HepG2 (cell line): Measurements from ENCODE around the gene AFF1. TPM values are rescaled to one million over a fixed set of nuclear protein-coding genes. Genes with fewer than 3 reads are reported as not detected.

ENCODE experiments used
- ASH2L ChIP-seq: fragments of 300-600, 200-600 bp; sonication (generic); IDR thresholded peaks from 2 replicates; pipeline ENCODE4 v1.7.0; 2017; ENCODE audit warnings: low read depth, mild to moderate bottlenecking, moderate library complexity, mixed read lengths, low read length; ENCODE audit not compliant: insufficient read length
- ATRX ChIP-seq: sonication (generic); formaldehyde crosslinking; IDR thresholded peaks from 2 replicates; pipeline ENCODE4 v1.4.0; 2020; ENCODE audit warnings: missing genetic modification reagents, borderline replicate concordance
- CENPX ChIP-seq: sonication (generic); formaldehyde crosslinking; IDR thresholded peaks from 2 replicates; pipeline ENCODE4 v1.9.0; 2021; ENCODE audit warnings: mild to moderate bottlenecking, missing genetic modification reagents, moderate library complexity
- HDAC1 ChIP-seq: sonication (generic); formaldehyde crosslinking; IDR thresholded peaks from 2 replicates; pipeline ENCODE4 v1.5.1; 2020; ENCODE audit warnings: mild to moderate bottlenecking, missing genetic modification reagents
- HDAC6 ChIP-seq: fragments of 200-600 bp; sonication (generic); IDR thresholded peaks from 2 replicates; pipeline ENCODE4 v1.7.0; 2017; ENCODE audit warnings: mild to moderate bottlenecking, antibody characterized with exemption, low read length, low read depth
- KAT2B ChIP-seq: fragments of 150-350 bp; IDR thresholded peaks from 2 replicates; pipeline ENCODE4 v1.6.1; 2014; ENCODE audit warnings: low read depth, low read length, borderline replicate concordance
- MXI1 ChIP-seq: IDR thresholded peaks from 3 replicates; pipeline ENCODE4 v1.6.1; 2012; ENCODE audit warnings: low read depth, low read length, inconsistent platforms, borderline replicate concordance
- NFIC ChIP-seq: IDR thresholded peaks from 2 replicates; pipeline ENCODE4 v1.6.1; 2012; ENCODE audit warnings: mild to moderate bottlenecking, low read length, inconsistent platforms
- NFKB2 ChIP-seq: sonication (generic); formaldehyde crosslinking; IDR thresholded peaks from 2 replicates; pipeline ENCODE4 v1.4.0; 2020; ENCODE audit warnings: missing genetic modification reagents, borderline replicate concordance
- NR2F6 ChIP-seq, 2 experiments: IDR thresholded peaks; 2 replicates each; pipeline ENCODE4 v1.6.1; 2016; ENCODE audit warnings: antibody characterized with exemption in 1 of 2, mild to moderate bottlenecking in 1 of 2
- PTBP1 ChIP-seq: fragments of 200-400 bp; formaldehyde crosslinking; IDR thresholded peaks from 2 replicates; pipeline ENCODE4 v1.6.1; 2018; ENCODE audit warnings: low read length, low read depth; ENCODE audit not compliant: poor library complexity, severe bottlenecking
- RBAK ChIP-seq: sonication (generic); formaldehyde crosslinking; IDR thresholded peaks from 2 replicates; pipeline ENCODE4 v1.5.1; 2020; ENCODE audit warnings: mild to moderate bottlenecking, missing genetic modification reagents
- REL ChIP-seq: sonication (generic); formaldehyde crosslinking; conservative IDR thresholded peaks from 2 replicates; pipeline ENCODE4 v1.8.0; 2022; ENCODE audit warnings: mild to moderate bottlenecking, missing genetic modification reagents, moderate library complexity
- RNF2 ChIP-seq: fragments of 450-650 bp; conservative IDR thresholded peaks from 2 replicates; pipeline ENCODE4 v1.6.1; 2016; ENCODE audit warnings: low read depth
- SMAD3 ChIP-seq: sonication (generic); formaldehyde crosslinking; IDR thresholded peaks from 2 replicates; pipeline ENCODE4 v1.4.0; 2020; ENCODE audit warnings: missing genetic modification reagents
- THAP7 ChIP-seq: sonication (generic); formaldehyde crosslinking; IDR thresholded peaks from 2 replicates; pipeline ENCODE4 v1.8.1; 2023; ENCODE audit warnings: mild to moderate bottlenecking, missing genetic modification reagents
- ZBTB2 ChIP-seq: sonication (generic); formaldehyde crosslinking; IDR thresholded peaks from 2 replicates; pipeline ENCODE4 v1.8.0; 2022; ENCODE audit warnings: low read depth, missing genetic modification reagents
- ZFYVE20 ChIP-seq: sonication (generic); formaldehyde crosslinking; IDR thresholded peaks from 2 replicates; pipeline ENCODE4 v1.8.0; 2023; ENCODE audit warnings: low read depth, mild to moderate bottlenecking, moderate library complexity, missing genetic modification reagents, borderline replicate concordance
- ZNF101 ChIP-seq: sonication (generic); formaldehyde crosslinking; IDR thresholded peaks from 2 replicates; pipeline ENCODE4 v1.4.0; 2020; ENCODE audit warnings: mild to moderate bottlenecking, low read depth, missing genetic modification reagents, borderline replicate concordance
- ZNF652 ChIP-seq: IDR thresholded peaks from 2 replicates; pipeline ENCODE4 v1.6.1; 2016; ENCODE audit warnings: low read depth, borderline replicate concordance
- ZNF777 ChIP-seq: sonication (generic); formaldehyde crosslinking; IDR thresholded peaks from 2 replicates; pipeline ENCODE4 v1.4.0; 2020; ENCODE audit warnings: missing genetic modification reagents
- ZSCAN22 ChIP-seq: sonication (generic); formaldehyde crosslinking; IDR thresholded peaks from 2 replicates; pipeline ENCODE4 v1.4.0; 2020; ENCODE audit warnings: mild to moderate bottlenecking, missing genetic modification reagents
- polyA plus RNA-seq, 8 experiments: library from polyadenylated mRNA; depleted of rRNA in 3 of 8; stranded (reverse) in 7 of 8; unstranded in 1 of 8; fragments of >200 nt; fragmentation: Illumina TruSeq in 4 of 8; extraction: Trizol in 4 of 8; gene quantifications; 2 replicates each; pipeline versions ENCODE4 v1.2.1 to v1.2.3, GENCODE V29; 2011 to 2016; ENCODE audit warnings: low read depth in 4 of 8, missing spikeins in 1 of 8, mixed read lengths in 1 of 8; ENCODE audit not compliant: insufficient read depth in 1 of 8
- total RNA-seq, 5 experiments: library from RNA; depleted of rRNA; stranded (reverse); fragments of >200 nt; fragmentation: Illumina TruSeq; extraction: Trizol; gene quantifications; 2 replicates each; pipeline ENCODE4 v1.2.3, GENCODE V29; 2016; ENCODE audit warnings: low read depth in 1 of 5
- TF ChIP-seq, protein P1 (sequence below): IDR thresholded peaks from 2 replicates; pipeline ENCODE4 v1.6.1; 2016; ENCODE audit warnings: control low read depth

AFF1 gene
- total and polyA plus RNA-seq, 2 of the 13 experiments (the other 11 are each of a cell fraction or from before 2014, with no cell fraction given): 15.5 to 15.9 TPM

DNA sequence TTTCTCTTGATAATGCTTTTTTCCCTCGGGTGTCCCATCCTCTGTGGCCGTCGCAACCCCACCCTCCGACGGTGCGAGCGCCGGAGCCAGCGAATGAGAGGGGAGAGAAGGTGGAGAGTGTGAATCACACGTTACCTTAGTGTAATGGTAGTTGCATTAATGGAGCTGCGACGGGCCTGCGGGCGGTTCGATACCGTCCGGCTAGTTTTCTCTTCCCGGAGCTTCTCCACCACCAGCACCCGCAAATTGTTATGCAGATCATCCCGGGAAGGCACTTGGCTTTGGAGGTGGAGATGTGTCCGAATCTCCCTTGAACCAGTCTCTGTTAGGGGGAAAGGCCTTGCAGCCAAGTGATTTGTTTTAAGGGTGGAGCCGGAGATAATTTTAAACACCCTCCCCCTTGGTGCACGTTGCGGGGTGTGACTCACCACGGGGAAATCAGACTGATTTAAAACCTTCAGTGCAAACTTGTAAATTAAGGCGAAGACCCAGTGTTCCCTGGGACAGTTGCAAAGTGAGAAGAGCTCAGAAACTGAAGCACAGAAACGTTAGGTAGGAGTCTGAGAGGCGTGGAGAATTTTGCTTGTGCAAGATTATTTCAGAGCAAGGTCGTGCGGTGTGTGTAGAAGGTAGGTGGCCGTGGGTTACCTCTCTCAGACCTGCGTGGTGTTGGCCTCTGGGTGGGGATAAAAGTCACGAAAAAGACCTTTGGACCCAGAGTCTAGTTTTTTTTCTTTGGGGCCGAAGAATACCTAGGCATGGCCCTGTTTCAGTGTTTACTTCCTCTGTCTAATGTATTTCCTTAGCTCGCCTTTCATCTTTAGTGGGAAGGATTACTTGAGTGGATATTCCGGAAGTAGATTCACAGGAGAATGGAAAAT lies 1.3 kb downstream of the AFF1 start (continued):
- TF ChIP-seq HDAC6 (no peak), ZSCAN22 (CRISPR knock-in tag) (no peak), MXI1 (no peak), ZFYVE20 (CRISPR knock-in tag) (no peak), PTBP1 (no peak), HDAC1 (CRISPR knock-in tag) (peak; percentile 77), CENPX (CRISPR knock-in tag) (no peak), RBAK (no peak), ZNF101 (no peak), ATRX (CRISPR knock-in tag) (no peak), ZNF777 (CRISPR knock-in tag) (peak; percentile 80), NFKB2 (CRISPR knock-in tag) (no peak), ZNF652 (CRISPR knock-in tag) (no peak), ASH2L (peak; percentile 64), THAP7 (CRISPR knock-in tag) (no peak), REL (CRISPR knock-in tag) (0 out of 2 replicates have a peak, but pooled peaks have one; percentile 3), KAT2B (no peak), NFIC (peak; percentile 72), SMAD3 (CRISPR knock-in tag) (no peak), NR2F6 (IDR thresholded peaks at IDR 0.05) (peak; percentile 43), NR2F6 (CRISPR knock-in tag; IDR thresholded peaks at IDR 0.05) (no peak), ZBTB2 (no peak), RNF2 (no peak)
- TF ChIP-seq, protein P1, sequence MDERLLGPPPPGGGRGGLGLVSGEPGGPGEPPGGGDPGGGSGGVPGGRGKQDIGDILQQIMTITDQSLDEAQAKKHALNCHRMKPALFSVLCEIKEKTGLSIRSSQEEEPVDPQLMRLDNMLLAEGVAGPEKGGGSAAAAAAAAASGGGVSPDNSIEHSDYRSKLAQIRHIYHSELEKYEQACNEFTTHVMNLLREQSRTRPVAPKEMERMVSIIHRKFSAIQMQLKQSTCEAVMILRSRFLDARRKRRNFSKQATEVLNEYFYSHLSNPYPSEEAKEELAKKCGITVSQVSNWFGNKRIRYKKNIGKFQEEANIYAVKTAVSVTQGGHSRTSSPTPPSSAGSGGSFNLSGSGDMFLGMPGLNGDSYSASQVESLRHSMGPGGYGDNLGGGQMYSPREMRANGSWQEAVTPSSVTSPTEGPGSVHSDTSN (CRISPR knock-in tag): no peak
